Measurements from ENCODE around the gene SAMD11.

SAMD11 gene

DNA sequence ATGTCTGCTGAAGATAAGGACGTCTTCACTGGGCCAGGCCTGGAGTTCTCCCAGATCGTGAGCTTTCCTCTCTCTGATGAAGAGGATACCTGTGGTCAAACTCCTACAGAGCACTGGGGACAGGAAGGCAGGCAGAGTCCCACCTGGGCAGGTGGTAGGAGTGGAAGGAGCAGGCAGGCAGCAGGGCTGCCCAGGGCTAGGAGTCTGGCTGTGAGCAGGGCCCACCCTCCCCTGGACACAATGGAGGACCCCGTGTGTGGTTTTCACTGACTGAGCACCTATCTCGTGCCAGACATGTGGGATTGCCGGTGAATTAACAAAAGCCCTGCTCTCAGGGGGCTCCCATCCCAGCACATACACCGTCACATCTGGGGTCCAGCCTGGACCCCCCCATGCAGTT, 4.9 kb upstream of the SAMD11 start:
- DNase-seq: no peak

DNA sequence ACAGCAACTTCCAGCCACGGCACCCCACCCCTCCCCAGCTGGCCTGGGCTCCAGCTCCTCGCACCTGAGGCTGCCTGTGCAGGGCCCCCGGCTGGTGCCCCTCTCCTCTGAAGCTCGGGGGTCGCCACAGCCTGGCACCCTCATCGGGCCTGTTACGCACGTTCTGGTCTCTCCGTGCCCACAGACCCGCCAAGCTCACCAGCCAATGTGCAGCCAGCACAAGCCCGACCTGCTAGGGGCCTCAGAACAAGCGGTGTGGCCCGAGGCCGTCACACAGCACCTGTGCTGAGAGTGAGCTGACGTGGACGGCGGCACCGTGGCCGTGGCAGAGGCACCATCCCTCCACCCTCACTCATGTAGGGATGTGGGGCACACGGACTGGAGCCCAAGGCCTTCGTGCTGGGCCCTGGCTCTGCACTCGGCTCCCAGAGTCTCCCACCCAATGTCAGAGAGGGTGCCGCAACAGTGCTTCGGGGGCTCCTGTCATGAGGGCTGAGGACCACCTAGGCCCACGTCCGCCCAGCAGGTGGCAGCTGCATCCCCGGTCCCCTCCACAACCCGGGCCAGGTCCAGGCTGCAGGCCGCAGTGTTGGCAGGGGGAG, 4.4 kb upstream of the SAMD11 start:
- DNase-seq: no peak

DNA sequence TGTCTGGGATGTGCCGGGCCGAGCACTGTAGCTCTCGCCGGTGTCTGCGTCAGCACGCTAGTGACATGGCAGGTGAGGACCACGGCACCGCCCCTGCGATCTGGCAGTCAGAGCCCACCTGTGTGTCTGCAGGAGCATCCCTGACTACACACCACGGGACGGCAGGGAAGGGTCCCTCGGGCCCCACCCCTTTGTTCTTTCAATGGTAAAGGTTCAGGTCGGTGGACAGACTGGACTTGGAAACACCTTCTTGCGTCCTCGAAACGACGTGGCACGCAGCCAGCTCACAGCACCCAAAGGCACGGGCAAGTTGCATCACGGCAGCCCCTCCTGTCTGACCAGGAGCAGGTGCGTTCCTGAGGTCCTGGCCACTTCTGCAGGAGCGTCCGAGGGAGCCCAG, 3.7 kb upstream of the SAMD11 start:
- DNase-seq: no peak

DNA sequence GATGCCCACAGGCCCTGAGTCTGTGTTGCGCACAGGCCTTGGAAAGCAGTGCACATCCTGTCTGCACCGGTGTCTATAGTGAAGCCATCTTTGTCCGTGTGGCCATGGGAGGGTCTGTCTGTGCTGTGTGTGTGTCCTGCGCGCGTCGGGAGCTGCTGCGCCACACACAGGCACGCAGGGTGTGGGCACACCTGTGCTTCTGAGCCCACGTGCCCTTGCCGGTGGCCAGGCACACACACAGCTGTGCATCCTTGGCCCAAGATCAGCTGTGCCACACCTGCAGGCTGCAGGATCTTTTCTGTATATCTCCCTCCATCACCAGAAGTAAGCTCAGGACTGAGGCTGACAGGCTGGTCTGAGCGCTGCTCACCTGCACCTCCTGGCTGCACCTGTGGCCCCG, 3.2 kb upstream of the SAMD11 start:
- no peak for DNase-seq

DNA sequence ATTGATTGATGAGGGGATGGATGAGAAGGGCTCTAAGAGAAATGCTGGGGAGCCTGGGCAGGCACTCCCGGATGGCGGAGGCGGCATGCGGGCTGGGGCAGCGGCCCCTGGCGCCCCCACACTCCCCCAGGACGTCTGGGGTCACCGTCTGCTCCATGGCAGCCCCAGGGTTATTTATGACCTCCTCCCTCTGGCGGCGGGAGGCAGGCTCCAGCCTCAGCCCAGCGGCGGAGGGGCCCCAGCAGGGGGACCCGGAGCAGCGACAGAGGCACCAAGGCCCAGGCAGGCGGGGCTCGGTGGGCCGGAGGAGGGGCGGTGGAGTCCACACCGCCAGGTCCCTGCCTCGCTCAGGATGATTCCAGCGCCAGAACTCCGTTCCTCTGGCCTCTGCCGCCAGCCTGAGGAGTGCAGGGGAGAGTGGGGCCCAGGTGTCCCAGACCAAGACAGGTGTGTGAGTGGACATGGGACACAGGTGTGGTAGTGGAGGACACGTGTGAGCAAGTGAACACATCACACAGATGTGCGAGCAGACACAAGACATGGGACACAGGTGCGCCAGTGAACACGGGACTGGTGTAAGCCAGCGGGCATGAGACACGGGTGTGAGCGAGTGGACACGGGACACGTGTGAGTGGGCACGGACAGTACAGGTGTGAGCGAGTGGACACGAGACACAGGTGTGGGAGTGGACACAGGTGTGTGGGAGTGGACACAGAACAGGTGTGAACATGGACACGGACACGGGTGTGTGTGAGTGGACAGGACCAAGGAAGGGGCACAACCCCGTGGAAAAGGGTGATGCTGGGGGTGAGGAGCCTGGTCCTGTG, 2.5 kb upstream of the SAMD11 start:
- DNase-seq: no peak

DNA sequence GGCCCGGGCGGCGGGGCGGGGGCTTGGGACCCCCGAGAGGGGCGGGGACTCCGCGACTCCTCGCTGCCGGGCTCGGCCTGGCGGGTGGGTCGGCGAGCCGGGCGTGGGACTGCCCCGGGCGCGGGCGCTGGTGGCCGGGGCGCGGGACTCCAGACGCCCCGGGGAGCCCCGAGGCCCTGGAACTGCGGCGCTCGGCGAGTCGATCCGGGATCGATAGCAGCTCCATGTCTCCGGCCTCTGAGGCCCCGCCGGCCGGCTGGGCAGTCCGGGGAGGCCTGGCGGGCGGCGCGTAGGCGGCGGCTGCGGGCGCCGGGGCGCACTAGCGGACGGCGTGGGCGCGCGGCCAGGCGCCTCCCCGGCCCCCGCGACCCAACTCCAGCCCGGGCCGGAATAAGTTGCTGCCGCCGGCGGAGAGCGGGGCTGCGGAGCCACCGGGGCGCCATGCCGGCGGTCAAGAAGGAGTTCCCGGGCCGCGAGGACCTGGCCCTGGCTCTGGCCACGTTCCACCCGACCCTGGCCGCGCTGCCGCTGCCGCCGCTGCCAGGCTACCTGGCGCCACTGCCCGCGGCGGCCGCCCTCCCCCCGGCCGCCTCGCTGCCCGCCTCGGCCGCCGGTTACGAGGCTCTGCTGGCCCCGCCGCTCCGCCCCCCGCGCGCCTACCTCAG, 400 bp downstream of the SAMD11 start:
- DNase-seq: no peak

DNA sequence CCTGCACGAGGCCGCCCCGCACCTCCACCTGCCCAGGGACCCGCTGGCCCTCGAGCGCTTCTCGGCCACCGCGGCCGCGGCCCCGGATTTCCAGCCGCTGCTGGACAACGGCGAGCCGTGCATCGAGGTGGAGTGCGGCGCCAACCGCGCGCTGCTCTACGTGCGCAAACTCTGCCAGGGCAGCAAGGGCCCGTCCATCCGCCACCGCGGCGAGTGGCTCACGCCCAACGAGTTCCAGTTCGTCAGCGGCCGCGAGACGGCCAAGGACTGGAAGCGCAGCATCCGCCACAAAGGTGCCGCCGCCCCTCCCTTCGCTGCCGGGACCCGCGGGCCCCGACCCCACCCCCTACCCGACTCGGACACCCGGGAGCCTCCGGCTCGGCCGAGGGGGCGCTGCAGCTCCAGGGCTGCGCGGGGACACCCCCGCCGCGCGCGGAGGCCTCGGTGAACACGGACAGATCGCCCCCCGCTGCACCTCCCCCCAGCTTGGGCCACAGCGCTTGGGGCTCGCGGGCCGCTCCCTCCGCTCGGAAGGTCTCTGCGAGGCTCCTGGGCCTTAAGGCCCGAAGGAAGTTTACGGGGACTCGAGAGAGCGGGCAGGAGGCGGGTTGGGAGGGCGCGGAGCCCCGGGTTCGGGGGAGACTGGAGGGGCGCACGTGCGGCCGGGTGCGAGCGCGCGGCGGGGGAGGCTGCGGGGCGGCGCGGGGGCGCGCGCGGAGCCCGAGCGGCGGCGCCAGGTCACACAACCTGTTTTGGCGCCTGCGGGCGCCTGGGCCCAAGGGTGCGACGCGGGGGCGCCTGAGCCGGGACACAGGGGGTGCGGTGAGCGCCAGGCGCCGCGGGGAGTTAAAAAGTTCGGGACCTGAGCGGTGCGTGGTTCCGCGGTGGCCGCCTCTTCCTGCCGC, 1.2 kb downstream of the SAMD11 start:
- DNase-seq: no peak

DNA sequence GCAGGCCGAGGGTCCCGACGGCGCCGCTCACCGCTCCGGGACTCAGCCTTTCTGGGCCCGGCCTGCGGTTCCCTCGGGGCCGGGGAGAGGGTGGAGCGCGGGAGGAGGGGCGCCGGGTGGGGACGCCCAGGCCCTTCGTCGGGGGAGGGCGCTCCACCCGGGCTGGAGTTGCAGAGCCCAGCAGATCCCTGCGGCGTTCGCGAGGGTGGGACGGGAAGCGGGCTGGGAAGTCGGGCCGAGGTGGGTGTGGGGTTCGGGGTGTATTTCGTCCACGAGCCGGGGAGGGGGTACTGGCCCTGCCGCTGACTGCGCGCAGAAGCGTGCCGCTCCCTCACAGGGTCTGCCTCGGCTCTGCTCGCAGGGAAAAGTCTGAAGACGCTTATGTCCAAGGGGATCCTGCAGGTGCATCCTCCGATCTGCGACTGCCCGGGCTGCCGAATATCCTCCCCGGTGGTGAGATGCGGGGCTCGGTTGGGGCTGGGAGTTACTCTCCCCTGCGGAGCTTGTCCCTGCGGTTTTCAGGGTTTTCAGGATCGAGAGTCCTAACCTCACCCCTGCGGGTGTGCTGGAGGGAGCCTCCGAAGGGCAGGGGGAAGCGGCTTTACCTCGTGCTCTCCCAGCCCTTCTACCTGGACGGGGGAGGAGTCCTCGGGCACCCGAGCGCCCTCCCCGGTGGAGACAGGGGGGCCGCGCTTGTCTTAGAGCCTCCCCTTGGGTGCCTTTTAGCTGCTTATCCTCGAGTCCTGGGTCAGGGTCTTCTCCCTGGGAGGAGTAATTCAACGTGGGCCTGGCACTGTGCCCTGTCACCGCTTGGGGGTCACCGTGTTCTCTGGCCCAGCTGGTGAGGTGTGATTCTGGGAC, 2.1 kb downstream of the SAMD11 start:
- DNase-seq: no peak

DNA sequence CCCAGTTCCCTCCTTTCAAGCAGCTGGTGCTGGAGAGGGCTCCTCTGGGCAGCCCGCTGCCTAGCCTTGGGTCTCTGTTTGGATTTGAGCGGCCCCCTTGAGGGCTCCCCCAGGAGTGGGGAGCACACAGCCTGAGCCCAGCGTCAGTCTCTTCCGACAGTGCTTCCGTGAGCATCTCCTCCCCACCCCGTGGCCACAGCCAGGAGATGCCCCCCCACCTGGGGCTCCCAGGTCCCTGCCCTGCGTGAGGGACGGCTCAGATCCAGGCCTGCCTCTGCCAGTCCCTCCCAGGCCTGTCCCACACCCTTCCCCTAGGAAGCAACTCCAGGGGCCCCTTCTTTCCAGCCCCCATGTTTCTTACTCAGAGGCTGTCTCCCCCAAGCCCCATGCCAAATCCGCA, 3.5 kb downstream of the SAMD11 start:
- no peak for DNase-seq

DNA sequence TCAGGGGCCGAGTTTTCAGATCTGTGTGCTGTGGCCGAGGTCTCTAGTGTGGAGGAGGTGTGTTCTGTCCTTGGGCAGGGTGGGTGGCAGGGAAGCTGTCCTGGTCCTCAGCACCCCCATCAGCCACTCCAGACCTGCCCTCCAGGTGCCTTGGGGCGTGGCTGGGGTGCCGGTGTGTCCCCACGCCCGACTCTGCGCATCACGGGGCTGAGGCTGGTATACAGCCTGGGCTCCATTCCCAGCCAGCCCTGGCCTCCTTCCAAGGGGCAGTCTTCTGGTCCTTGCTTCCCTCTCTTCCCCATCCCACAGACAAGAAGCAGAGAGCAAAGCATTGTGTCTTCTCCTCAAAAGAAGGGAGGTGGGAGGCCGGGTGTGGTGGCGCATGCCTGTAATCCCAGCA, 4.0 kb downstream of the SAMD11 start:
- no peak for DNase-seq

DNA sequence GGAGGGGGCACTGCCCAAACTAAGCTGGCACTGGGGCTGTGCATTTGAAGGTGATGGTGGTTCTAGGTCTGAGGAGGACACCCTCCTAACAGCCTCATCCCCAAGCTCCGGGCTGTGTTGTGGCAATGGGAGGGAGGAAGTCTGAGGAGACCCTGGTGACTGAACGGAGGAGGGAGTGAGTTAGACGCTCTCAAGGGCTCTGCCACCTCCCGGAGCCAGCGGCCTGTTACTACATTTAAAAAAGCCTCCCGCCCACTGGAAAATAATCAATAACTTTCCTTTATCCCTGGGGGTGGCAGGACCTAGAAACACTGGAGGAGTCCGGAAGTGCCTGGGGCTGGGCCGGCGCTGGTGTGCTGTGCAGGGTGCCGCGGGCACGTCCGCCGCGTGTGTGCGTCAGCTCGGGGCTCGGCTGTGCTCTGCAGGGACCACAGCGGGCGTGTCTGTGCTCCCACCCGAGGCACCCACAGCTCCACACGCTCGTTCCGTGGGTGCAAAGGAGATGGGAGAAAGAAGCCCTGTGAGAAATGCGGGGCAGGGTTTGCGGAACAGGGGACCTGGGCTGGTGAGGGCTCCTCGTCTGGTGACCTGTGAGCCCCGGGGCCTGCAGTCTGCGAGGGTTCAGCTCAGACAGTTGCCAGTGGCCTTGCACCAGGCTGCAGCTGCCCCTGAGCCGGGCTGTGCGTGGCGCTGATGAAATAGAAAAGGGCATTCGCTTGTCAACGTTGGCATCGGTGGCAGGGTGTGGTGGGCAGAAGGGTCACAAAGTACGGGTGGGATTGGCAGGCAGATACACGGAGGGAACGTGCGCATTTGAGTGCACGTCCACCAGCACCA, 5.3 kb downstream of the SAMD11 start:
- DNase-seq: no peak

DNA sequence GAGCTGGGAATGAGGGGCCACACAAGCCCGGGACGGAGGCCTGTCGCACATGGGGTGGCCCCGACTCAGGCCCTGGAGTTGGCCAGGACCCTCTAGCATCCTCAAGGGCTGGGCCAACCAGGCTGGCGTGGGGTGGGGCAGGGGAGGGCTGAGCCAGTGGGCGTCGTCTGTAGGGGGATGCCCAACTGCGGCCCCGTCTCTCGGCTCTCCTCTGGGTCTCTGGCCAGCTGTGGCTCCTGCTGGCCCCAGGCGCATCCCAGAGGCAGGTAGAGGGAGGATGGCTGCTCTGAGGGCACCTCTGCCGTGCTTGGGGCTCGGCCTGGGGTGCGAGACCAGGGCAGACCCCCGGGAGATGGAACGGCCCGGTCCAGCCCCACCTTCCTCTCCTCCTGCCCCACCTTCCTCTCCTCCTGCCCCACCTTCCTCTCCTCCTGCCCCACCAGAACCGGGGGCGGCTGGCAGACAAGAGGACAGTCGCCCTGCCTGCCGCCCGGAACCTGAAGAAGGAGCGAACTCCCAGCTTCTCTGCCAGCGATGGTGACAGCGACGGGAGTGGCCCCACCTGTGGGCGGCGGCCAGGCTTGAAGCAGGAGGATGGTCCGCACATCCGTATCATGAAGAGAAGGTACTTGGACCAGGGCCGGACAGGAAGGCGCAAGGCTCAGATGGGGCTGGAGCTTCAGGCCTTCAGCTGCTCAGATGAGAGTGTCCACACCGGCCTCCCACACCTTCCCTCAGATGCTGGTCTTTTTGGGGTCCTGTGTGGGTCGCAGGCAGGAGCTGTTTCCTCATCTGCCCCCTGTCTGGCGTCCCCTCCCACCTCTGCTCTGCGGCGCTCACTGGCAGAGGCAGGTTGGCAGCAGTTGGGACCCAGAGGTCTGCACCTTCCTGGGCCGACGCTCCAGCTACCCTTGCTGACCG, 6.2 kb downstream of the SAMD11 start:
- no peak for DNase-seq

DNA sequence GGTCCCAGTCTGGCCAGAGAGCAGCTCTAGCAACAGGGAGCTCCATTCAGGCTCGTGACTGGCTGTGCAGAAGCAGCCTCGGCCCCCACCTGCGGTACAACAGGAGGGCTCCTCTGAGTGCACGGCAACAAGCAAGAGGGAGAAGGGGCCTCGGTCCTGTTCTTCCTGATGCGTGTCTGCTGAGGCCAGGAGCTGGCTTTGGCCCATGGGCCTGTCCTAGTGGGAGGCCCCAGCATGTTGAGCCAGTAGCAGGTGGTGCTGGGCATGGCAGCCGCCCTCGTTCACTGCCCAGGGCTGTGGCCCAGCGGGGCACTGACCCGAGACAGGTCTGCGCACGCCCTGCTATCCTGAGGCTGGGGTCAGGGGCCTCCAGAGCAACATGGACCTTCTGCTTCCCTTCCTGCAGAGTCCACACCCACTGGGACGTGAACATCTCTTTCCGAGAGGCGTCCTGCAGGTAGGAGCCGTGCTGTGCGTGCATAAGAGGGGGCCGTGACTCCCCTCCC, 7.0 kb downstream of the SAMD11 start:
- DNase-seq: no peak

DNA sequence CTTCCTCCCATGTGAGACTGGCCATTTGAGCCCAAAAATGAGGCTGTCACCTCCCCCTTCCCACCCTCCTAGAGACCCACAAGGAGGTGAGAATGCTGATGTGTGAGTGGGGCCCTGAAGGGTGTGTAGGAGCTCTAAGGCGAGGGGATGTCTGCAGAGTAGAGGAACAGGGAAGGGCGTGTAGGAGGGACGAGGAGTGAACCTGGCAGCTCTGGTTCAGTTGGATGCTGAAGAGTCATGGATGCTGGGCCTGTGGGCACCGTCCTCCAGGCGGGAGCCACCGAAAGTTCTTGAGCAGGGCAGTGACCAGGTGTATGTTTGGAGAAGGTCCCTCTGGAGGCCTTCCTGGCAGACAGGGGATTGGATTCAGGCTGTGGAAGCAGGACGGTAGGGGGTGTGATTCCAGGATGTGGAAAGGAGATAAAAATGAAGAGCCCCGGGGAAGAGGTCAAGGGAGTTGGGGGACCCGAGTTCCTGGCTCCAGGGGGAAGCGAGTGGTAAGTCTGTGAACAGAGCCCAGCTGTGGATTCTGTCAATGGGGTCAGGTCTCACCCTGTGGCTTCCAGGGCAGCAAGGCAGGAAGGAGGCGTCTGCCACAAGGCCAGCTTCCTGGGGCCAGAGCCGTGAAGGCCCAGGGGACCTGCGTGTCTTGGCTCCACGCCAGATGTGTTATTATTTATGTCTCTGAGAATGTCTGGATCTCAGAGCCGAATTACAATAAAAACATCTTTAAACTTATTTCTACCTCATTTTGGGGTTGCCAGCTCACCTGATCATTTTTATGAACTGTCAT, 7.9 kb downstream of the SAMD11 start:
- no peak for DNase-seq

DNA sequence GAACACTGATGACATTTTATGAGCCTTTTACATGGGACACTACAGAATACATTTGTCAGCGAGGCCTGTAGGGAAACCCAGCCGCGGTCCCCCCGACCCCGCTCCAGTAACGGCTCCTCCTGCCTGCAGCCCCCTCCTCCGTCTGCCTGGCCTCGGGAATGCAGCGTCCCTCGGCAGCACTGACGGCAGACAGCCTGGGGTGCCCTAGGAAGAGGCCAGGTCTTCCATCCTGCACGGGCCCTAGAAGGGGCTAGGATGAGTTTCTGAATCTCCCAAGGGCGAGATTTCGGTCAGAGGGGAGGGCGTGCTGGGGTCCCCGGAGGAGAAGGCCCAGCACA, 8.4 kb downstream of the SAMD11 start:
- no peak for DNase-seq

DNA sequence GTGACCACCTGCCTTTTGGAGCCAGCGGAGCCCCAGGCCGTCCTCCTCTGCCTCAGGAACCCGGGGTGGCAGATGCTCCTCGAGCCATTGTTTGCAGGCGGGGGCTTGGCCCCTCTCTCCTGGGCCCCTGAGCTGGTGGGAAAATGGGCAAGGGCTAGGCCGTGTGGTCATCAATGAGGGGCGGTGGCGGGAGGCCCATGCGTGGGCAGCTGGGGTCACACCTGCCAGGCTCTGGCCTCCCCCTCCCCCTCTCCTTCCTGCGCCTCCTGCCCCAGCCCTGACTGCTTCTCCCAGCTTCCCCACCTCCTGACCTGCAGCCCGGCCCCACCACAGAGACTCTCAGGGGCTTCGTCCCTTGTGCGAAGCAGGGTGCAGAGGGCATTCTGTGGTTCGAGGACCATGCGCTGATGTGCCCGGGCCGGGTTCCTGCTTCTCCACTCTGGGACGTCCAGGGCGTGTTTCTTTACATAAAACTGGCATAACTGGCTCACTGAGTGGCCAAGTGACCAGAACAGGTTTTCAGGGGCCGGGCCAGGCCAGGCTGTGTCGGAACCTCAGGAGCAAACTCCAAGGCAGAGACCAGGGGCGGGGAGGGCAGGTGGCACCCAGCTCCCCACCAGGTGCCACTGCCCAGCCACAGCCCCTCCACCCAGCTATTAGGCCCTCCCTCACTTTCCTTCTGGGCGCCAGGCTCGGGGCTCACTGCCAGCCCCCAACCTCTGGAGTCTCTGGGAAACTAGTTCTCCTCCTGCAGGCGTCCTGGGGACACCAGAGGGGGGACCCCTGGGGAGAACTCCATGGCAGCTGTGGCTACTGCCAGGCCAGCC, 9.3 kb downstream of the SAMD11 start:
- no peak for DNase-seq

DNA sequence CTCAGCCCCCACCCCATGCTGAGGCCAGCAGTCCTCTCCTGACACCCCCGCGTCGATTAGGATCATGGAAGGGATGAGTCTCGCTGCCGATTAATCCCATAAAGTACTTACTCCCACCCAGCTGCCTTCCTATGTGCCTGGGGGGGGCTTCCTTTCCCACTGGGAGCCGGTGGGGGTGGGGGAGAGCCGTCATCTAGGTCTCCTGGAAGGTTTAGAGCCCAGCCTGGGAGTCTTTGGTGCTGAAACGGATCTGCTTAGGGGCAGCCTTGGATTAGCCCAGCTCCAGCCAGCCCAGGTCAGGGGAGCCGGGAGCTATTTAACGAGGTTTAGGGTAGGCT, 9.8 kb downstream of the SAMD11 start:
- no peak for DNase-seq

DNA sequence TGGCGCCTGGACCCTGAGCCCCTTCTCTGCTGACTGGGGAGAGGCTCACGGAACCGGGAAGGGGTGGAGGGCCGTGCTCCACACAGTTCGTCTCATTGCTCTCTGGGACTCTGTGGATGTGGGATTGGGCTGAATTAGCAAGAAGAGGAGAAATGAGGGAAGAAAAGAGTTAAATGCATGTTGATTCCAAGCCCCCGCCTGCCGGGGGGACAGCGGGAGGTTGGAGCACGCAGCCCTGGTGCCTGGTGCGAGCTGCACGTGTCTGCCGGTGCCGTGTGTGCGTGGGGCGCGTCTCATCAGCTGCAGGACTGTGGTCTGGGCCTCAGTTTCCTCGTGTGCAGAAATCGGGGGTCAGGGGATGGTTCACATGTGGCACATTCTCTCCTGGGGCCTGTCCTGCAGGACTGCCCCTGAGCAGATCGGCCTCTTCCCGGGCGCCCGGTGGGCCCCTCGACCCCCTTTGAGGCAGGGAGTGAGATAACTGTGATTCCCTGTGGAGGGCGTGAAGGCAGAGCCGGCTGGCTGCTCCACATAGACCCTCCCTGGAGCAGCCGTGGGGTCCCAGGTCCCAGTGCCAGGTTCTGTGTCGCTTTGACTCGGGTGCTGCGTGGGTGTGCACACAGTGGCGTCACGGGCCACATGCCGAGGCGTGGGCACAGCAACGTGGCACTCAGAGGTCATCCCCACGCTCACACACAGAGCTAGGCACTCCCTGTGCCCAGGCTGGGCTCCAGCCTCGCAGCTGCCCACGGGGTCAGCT, 11.4 kb downstream of the SAMD11 start:
- DNase-seq: no peak

Measured in activated CD4-positive, alpha-beta T cell treated with anti-CD3 and anti-CD28 coated beads for 1 hour (primary cell).